AG04449 (cell line): ENCODE results near the gene ATPAF2.

Experiments used
- CTCF ChIA-PET: fragments of 350-600 bp; formaldehyde crosslinking; extraction: SDS; loops from one replicate; lab custom pipeline; 2021; ENCODE audit warnings: antibody characterized with exemption; lab: Yijun Ruan, JAX
- POLR2A ChIA-PET: fragments of 400-600, 350-600 bp; formaldehyde crosslinking; extraction: SDS; loops from one replicate; lab custom pipeline; 2020; ENCODE audit warnings: antibody characterized with exemption, inconsistent platforms; lab: Yijun Ruan, JAX
- DNase-seq: peaks from one replicate; pipeline ENCODE4 v3.0.0-alpha.2; 2010; ENCODE audit warnings: low read depth, low spot score
- H3K4me3 ChIP-seq: 2 replicates; pipeline ENCODE4 v1.5.1; 2011; ENCODE audit warnings: low read depth, mild to moderate bottlenecking, control low read depth, low read length
- CTCF ChIP-seq: IDR thresholded peaks from one replicate; pipeline ENCODE4 v1.5.1; 2011; ENCODE audit warnings: mild to moderate bottlenecking, moderate library complexity, low read length, control low read depth, inconsistent platforms; ENCODE audit not compliant: insufficient read depth; ENCODE audit errors: missing control alignments

The ATPAF2 gene

GRCh38 chr17:17985555-17985954 is 53.4 kb downstream of the ATPAF2 start:
- ChIA-PET CTCF (interaction anchor here (0.8 to 3.1 kb wide), 14 partner anchors 9 to 95 kb away, joined by 3 to 23 read pairs (median 3); partner anchors contain the start of genes DRC3 and TOM1L2), POLR2A (no interaction called here)
- no peak for DNase-seq
- no peak overlapping the region for H3K4me3 ChIP-seq
- TF ChIP-seq CTCF, result peak; percentile 15

DNA sequence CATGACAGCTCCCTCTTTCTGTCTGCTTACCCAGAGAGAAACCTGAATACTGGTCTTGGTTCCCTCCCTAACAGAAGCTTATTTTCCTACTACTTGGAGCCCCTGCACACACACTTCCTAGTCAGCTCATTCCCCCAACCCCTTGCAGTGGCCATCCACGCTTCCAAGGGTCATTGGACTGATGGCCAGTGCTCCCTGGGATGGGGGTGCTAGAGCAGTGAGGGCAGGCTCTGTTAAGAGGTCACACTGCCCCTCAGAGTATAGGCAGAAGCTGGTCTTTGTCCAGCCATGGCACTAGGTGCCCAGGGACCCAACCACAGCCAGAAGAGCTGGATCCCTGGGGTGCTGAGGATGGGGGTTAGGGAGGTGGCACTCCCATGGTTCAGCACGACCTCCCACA is 53.8 kb downstream of the ATPAF2 start:
- TF ChIP-seq CTCF, result no peak
- no peak for DNase-seq
- ChIA-PET POLR2A (no interaction called here), CTCF (interaction anchor here (0.6 to 3.1 kb wide), 15 partner anchors 10 to 94 kb away, joined by 3 to 23 read pairs (median 3); partner anchors contain the start of genes DRC3 and TOM1L2)
- H3K4me3 ChIP-seq, result no peak overlapping the region

GRCh38 chr17:17983776-17984175 is 55.2 kb downstream of the ATPAF2 start:
- ChIA-PET POLR2A (no interaction called here), CTCF (interaction anchor here (1.6 to 1.8 kb wide), 3 partner anchors 9 to 50 kb away, joined by 5 read pairs; no protein-coding TSS in a partner anchor)
- TF ChIP-seq CTCF, result no peak
- H3K4me3 ChIP-seq, result no peak overlapping the region
- no peak for DNase-seq

DNA sequence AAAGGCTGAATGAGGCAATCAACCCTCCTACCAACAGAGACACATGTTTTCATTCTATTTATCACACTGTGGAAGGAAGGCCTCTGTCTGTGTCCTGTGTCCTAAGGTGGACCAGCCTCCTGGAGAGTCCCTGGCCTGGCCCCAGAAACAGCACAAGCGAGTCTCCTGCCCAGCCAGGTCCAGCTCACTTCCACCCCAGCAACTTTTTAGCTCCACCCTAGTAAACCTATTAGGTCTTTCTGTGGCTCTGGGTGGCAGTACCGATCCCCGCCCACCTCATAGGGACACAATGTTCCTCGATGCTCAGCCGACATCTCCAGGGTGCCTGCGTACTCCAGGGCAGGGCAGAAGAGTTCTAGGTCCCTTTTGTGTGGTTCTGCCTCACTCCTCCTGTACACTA is 55.6 kb downstream of the ATPAF2 start:
- DNase-seq, result no peak
- no peak overlapping the region for H3K4me3 ChIP-seq
- ChIA-PET POLR2A (no interaction called here), CTCF (interaction anchor here (0.9 to 1.8 kb wide), 4 partner anchors 9 to 52 kb away, joined by 3 to 5 read pairs (median 4); no protein-coding TSS in a partner anchor)
- no peak for TF ChIP-seq CTCF

DNA sequence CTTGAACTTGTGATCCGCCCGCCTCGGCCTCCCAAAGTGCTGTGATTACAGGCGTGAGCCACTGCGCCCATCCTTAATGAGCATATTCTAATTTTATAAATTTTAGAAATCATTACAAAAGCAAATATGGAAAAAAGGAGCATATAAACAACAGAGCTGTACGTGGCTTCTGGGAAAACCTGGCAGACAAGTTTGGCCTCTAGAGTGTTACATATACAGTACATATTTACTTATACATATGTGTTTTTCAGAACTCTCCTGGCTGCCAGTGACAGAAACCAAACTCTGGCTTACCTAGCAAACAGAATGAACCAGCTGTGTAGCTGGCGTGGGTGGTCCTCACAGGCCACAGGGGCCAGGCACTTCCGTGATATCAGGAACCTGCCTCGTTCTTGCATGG is 56.2 kb downstream of the ATPAF2 start:
- no peak for TF ChIP-seq CTCF
- DNase-seq, result no peak
- CTCF ChIA-PET, result interaction anchor here (0.9 to 1.8 kb wide), 4 partner anchors 10 to 52 kb away, joined by 3 to 5 read pairs (median 4); no protein-coding TSS in a partner anchor
- H3K4me3 ChIP-seq, result no peak overlapping the region
- POLR2A ChIA-PET, result no interaction called here

DNA sequence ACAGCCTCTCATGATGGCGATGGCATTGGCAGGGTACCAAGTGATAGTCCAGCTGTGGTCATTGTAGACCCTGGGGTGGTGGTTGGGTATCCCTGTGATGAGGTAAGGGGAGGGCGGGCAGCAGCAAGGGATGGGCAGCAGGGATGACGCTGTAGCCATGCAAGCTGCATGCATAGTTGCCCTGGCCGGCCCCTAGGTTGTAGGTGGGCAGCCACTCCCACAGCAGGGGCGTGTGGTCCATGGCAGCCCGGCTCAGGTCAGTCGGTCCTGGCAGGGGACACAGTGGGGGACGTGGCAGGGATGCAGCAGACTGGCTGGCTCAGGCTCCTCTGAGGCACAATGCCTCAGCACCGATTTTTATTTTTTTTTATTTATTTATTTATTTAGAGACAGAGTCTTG is 57.6 kb downstream of the ATPAF2 start:
- DNase-seq, result no peak
- no peak for TF ChIP-seq CTCF
- ChIA-PET CTCF (no interaction called here), POLR2A (no interaction called here)
- no peak overlapping the region for H3K4me3 ChIP-seq
